NCI-H2029 (cell line): ENCODE data around the gene GATA6.
"Not testable (repeated sequence)": the region's sequence is repeated elsewhere in the genome, so short reads cannot be mapped to it uniquely, and the experiment has no call there.

Source experiments
- DNase-seq: peaks from one replicate; lab custom pipeline; 2025; lab: John Stamatoyannopoulos, UW

Gene GATA6

GRCh38 chr18:22204996-22205395, 35.6 kb downstream of the GATA6 start:
- DNase-seq, result no peak

GRCh38 chr18:22207021-22207758, 37.8 kb downstream of the GATA6 start:
- no peak for DNase-seq

- no peak for DNase-seq
These were observed 40.9 kb downstream of the GATA6 start for GRCh38 chr18:22210311-22210754.

GRCh38 chr18:22211657-22212056, 42.3 kb downstream of the GATA6 start:
- DNase-seq, result no peak

- DNase-seq, result peak; percentile 64
These were observed 44.1 kb downstream of the GATA6 start for GRCh38 chr18:22213333-22213973.

- DNase-seq, result no peak
These were observed 45.5 kb downstream of the GATA6 start for GRCh38 chr18:22214731-22215528.

- no peak for DNase-seq
These were observed 49.4 kb downstream of the GATA6 start for GRCh38 chr18:22218835-22219234.

GRCh38 chr18:22219568-22220355, 50.4 kb downstream of the GATA6 start:
- DNase-seq, result peak; percentile 5

- not testable (repeated sequence) for DNase-seq
These were observed 51.2 kb downstream of the GATA6 start for GRCh38 chr18:22220585-22220984.

GRCh38 chr18:22221350-22221749, 52.0 kb downstream of the GATA6 start:
- DNase-seq, result no peak

GRCh38 chr18:22223254-22223964, 54.0 kb downstream of the GATA6 start:
- DNase-seq, result peak; percentile 81

GRCh38 chr18:22223965-22224322, 54.6 kb downstream of the GATA6 start:
- DNase-seq, result no peak

GRCh38 chr18:22224339-22224738, 55.0 kb downstream of the GATA6 start:
- DNase-seq, result no peak

GRCh38 chr18:22226801-22227200, 57.4 kb downstream of the GATA6 start:
- DNase-seq, result no peak

- DNase-seq, result no peak
These were observed 59.6 kb downstream of the GATA6 start for GRCh38 chr18:22228976-22229375.

GRCh38 chr18:22229456-22230124, 60.2 kb downstream of the GATA6 start:
- no peak for DNase-seq

GRCh38 chr18:22230471-22230945, 61.1 kb downstream of the GATA6 start:
- no peak for DNase-seq

GRCh38 chr18:22233266-22233665, 63.9 kb downstream of the GATA6 start:
- DNase-seq, result no peak

- no peak for DNase-seq
These were observed 68.6 kb downstream of the GATA6 start for GRCh38 chr18:22238036-22238435.

- no peak for DNase-seq
These were observed 69.3 kb downstream of the GATA6 start for GRCh38 chr18:22238681-22239080.

- DNase-seq, result no peak
These were observed 72.6 kb downstream of the GATA6 start for GRCh38 chr18:22241921-22242361.
